ENCODE results near the gene LMNTD2. TPM values are rescaled to one million over a fixed set of nuclear protein-coding genes. Genes with fewer than 3 reads are reported as not detected.

The LMNTD2 gene
- total and polyA plus RNA-seq, 2 of the 13 experiments (the other 11 are each of a cell fraction or from before 2014, with no cell fraction given): 1.1 to 3.1 TPM

- TF ChIP-seq, protein P1, sequence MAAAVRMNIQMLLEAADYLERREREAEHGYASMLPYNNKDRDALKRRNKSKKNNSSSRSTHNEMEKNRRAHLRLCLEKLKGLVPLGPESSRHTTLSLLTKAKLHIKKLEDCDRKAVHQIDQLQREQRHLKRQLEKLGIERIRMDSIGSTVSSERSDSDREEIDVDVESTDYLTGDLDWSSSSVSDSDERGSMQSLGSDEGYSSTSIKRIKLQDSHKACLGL (CRISPR knock-in tag; IDR thresholded peaks at IDR 0.05): no peak
- TF ChIP-seq ZNF460 (CRISPR knock-in tag; IDR thresholded peaks at IDR 0.05; ENCODE audit: borderline replicate concordance) (peak; percentile 91), RBAK (CRISPR knock-in tag; IDR thresholded peaks at IDR 0.05) (no peak), ZFP82 (CRISPR knock-in tag; IDR thresholded peaks at IDR 0.05; ENCODE audit: borderline replicate concordance) (no peak), HNF4A (CRISPR knock-in tag; IDR thresholded peaks at IDR 0.05) (peak; percentile 85), IRF2 (CRISPR knock-in tag; IDR thresholded peaks at IDR 0.05) (no peak)
Observed at GRCh38 chr11:578276-579035, 17.9 kb upstream of the LMNTD2 start (continued).

DNA sequence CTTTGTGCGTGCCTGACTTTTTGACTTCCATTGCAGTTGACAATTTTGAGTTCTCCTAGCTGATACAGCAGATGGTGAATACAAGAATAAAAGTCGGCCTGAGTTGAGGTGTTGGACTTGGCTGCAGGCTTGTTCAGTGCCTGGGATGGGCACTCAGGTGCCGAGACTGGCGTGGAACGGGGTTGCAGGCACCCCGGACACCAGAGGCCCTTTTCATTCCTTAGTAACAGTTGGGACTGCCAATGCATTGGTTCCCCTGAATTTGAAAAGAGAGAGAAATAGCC lies 17.0 kb upstream of the LMNTD2 start:
- DNase-seq (ENCODE audit: low spot score) (no peak), FAIRE-seq (no peak), ATAC-seq (no peak)
- BruUV-seq (replicated peaks): TSS peak; percentile 60
- Histone ChIP-seq H3K9ac (ENCODE audit: insufficient read depth, low read depth, low read length) (peak overlapping the region; percentile 100), H2AFZ (ENCODE audit: low read length) (no peak overlapping the region), H4K20me1 (ENCODE audit: insufficient read depth, low read length) (peaks cover 43% of the 10 kb centered on the region), H3K9me3 (ENCODE audit: low read length) (no peaks in the 10 kb centered on the region), H3K79me2 (ENCODE audit: insufficient read depth, low read length) (peaks cover 56% of the 10 kb centered on the region), H3K4me1 (ENCODE audit: insufficient read depth, low read length) (peaks cover 54% of the 10 kb centered on the region), H3K36me3 (replicated peaks in 1 of 2; ENCODE audit: control insufficient read depth in 1 of 2, insufficient read depth in 2 of 2, low read length in 2 of 2) (peaks cover 8 to 14% of the 10 kb centered on the region in 2 experiments; a peak in 4 of 5 replicates), H3K4me3 (replicated peaks in 1 of 3; ENCODE audit: insufficient read depth in 1 of 3, low read depth in 2 of 3, low read length in 3 of 3) (peak overlapping the region; percentile 78 to 100 (median 92)), H3K27me3 (ENCODE audit: control insufficient read depth in 1 of 2, insufficient read depth in 2 of 2, low read length in 2 of 2) (no peaks in the 10 kb centered on the region; a peak in 1 of 5 replicates), H3K27ac (ENCODE audit: extremely low read length, insufficient read depth, low read length) (peak overlapping the region; percentile 80), H3K4me2 (ENCODE audit: low read depth, low read length) (peak overlapping the region; percentile 94)
- WGBS (ENCODE audit: low lambda C conversion rate): 5% methylated on average over 6 of the region's 6 CpGs
- intact Hi-C loops (cut with micrococcal nuclease; ENCODE audit: unreplicated experiment): no loop called here
- ChIA-PET POLR2A (interaction anchor here (0.7 to 1.3 kb wide), 2 partner anchors 8 to 23 kb away, joined by 3 read pairs; no protein-coding TSS in a partner anchor), CTCF (ENCODE audit: low intra/inter-chr PET ratio, low total read pairs) (no interaction called here)
- in situ Hi-C loops (cut with HindIII; ENCODE audit: extremely low pct_ligation_motif_present, low pct_unique_long_range_greater_than_20kb): no loop called here
- peak; percentile 33 for TF ChIP-seq ASH2L (IDR thresholded peaks at IDR 0.05; ENCODE audit: insufficient read length, low read depth, low read length)
- 0 out of 2 replicates have a peak, but pooled peaks have one; percentile 18 for TF ChIP-seq PHF20 (CRISPR knock-in tag; IDR thresholded peaks at IDR 0.05)
- TF ChIP-seq, protein P2, sequence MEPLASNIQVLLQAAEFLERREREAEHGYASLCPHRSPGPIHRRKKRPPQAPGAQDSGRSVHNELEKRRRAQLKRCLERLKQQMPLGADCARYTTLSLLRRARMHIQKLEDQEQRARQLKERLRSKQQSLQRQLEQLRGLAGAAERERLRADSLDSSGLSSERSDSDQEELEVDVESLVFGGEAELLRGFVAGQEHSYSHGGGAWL (CRISPR knock-in tag; IDR thresholded peaks at IDR 0.05): 0 out of 2 replicates have a peak, but pooled peaks have one; percentile 25
- TF ChIP-seq ZNF501 (CRISPR knock-in tag; IDR thresholded peaks at IDR 0.05): no peak

All from HepG2 (cell line).